ENCODE results near the gene TNFAIP2. TPM values are rescaled to one million over a fixed set of nuclear protein-coding genes. Genes with fewer than 3 reads are reported as not detected.

The TNFAIP2 gene
- total RNA-seq, 1 donor from 2014 or later, result 41.3 TPM

GRCh38 chr14:103123634-103124500 is 606 bp downstream of the TNFAIP2 start:
- no peak for DNase-seq

GRCh38 chr14:103124501-103125001 is 1.3 kb downstream of the TNFAIP2 start:
- no peak for DNase-seq

GRCh38 chr14:103125098-103126070 is 2.1 kb downstream of the TNFAIP2 start:
- DNase-seq, result no peak

- no peak for DNase-seq
Observed at GRCh38 chr14:103126088-103126872, 3.0 kb downstream of the TNFAIP2 start.

GRCh38 chr14:103126873-103127304 is 3.6 kb downstream of the TNFAIP2 start:
- DNase-seq, result no peak

GRCh38 chr14:103127356-103127755 is 4.1 kb downstream of the TNFAIP2 start:
- DNase-seq, result no peak

GRCh38 chr14:103127861-103128598 is 4.8 kb downstream of the TNFAIP2 start:
- DNase-seq, result no peak

GRCh38 chr14:103128631-103129300 is 5.5 kb downstream of the TNFAIP2 start:
- no peak for DNase-seq

- DNase-seq, result no peak
Observed at GRCh38 chr14:103129301-103130016, 6.2 kb downstream of the TNFAIP2 start.

GRCh38 chr14:103130017-103130764 is 6.9 kb downstream of the TNFAIP2 start:
- no peak for DNase-seq

GRCh38 chr14:103130965-103131364 is 7.7 kb downstream of the TNFAIP2 start:
- no peak for DNase-seq

GRCh38 chr14:103131580-103131979 is 8.3 kb downstream of the TNFAIP2 start:
- no peak for DNase-seq

GRCh38 chr14:103132381-103133209 is 9.3 kb downstream of the TNFAIP2 start:
- DNase-seq, result no peak

- DNase-seq, result no peak
Observed at GRCh38 chr14:103133210-103134140, 10.2 kb downstream of the TNFAIP2 start.

GRCh38 chr14:103134405-103134804 is 11.1 kb downstream of the TNFAIP2 start:
- no peak for DNase-seq

- DNase-seq, result no peak
Observed at GRCh38 chr14:103134919-103135318, 11.7 kb downstream of the TNFAIP2 start.

All from skin of body (tissue), 2 donors.